22Rv1 (cell line): Measurements from ENCODE around the gene ITPR2.

Experiments
- CTCF ChIP-seq: fragments of 450-650 bp; IDR thresholded peaks from 2 replicates; pipeline ENCODE4 v1.5.1; 2017; ENCODE audit warnings: mild to moderate bottlenecking
- ZFX ChIP-seq: fragments of 450-650 bp; IDR thresholded peaks from 2 replicates; pipeline ENCODE4 v1.6.1; 2017; ENCODE audit warnings: antibody characterized with exemption, borderline replicate concordance

- TF ChIP-seq CTCF (no peak), ZFX (no peak)
These were observed 312.9 kb downstream of the ITPR2 start for GRCh38 chr12:26520109-26520508.
